Neural crest cell (in vitro differentiated cells): Measurements from ENCODE around the gene PRKN. TPM values are rescaled to one million over a fixed set of nuclear protein-coding genes. Genes with fewer than 3 reads are reported as not detected.
A peak's percentile ranks its signal among the peaks of the same experiment; 100 is the strongest.

Source experiments
- DNase-seq: peaks from one replicate; pipeline ENCODE4 v3.0.0; 2021; ENCODE audit warnings: low read depth, mixed read lengths, low spot score
- H3K27ac Mint-ChIP-seq: one replicate; pipeline ENCODE4 v1.8.0; 2021; ENCODE audit warnings: mild to moderate bottlenecking, mixed read lengths; ENCODE audit not compliant: unreplicated experiment
- H3K27me3 Mint-ChIP-seq: 2 replicates; pipeline ENCODE4 v1.8.0; 2021; ENCODE audit warnings: low read depth, mild to moderate bottlenecking, mixed read lengths
- H3K36me3 Mint-ChIP-seq: 2 replicates; pipeline ENCODE4 v1.8.0; 2021; ENCODE audit warnings: low read depth, mild to moderate bottlenecking, mixed read lengths
- H3K4me1 Mint-ChIP-seq: 2 replicates; pipeline ENCODE4 v1.8.0; 2021; ENCODE audit warnings: mixed read lengths
- H3K4me3 Mint-ChIP-seq: one replicate; pipeline ENCODE4 v1.8.0; 2021; ENCODE audit warnings: mild to moderate bottlenecking, mixed read lengths
- H3K9me3 Mint-ChIP-seq: 2 replicates; pipeline ENCODE4 v1.8.0; 2021; ENCODE audit warnings: mixed read lengths
- CTCF ChIP-seq: fragments of 200-600 bp; sonication (generic); conservative IDR thresholded peaks from 2 replicates; pipeline ENCODE4 v1.5.0; 2021; ENCODE audit warnings: antibody characterized with exemption, mild to moderate bottlenecking
- total RNA-seq: library from RNA; stranded (reverse); gene quantifications from 2 replicates; pipeline ENCODE4 v1.2.1, GENCODE V29; 2021

The PRKN gene
- total RNA-seq, 1 donor from 2014 or later: 3.2 TPM

- H3K4me1 Mint-ChIP-seq: no peaks in the 10 kb centered on the region
- peaks cover 15% of the 10 kb centered on the region for H3K9me3 Mint-ChIP-seq
- peak overlapping the region; percentile 24 for H3K27ac Mint-ChIP-seq
- peaks cover 3% of the 10 kb centered on the region for H3K36me3 Mint-ChIP-seq
- no peaks in the 10 kb centered on the region for H3K27me3 Mint-ChIP-seq
- no peak for TF ChIP-seq CTCF
- DNase-seq: no peak
- no peak overlapping the region for H3K4me3 Mint-ChIP-seq
Measured at GRCh38 chr6:162627825-162628224, 99.7 kb downstream of the PRKN start.

GRCh38 chr6:162627362-162627761 lies 100.2 kb downstream of the PRKN start:
- Mint-ChIP-seq H3K4me1 (no peaks in the 10 kb centered on the region), H3K9me3 (peaks cover 15% of the 10 kb centered on the region), H3K27me3 (no peaks in the 10 kb centered on the region), H3K27ac (no peak overlapping the region), H3K4me3 (no peak overlapping the region), H3K36me3 (peaks cover 3% of the 10 kb centered on the region)
- no peak for TF ChIP-seq CTCF
- DNase-seq: no peak

- DNase-seq: no peak
- Mint-ChIP-seq H3K9me3 (peaks cover 11% of the 10 kb centered on the region), H3K4me3 (no peak overlapping the region), H3K4me1 (no peaks in the 10 kb centered on the region), H3K36me3 (peaks cover 3% of the 10 kb centered on the region), H3K27me3 (no peaks in the 10 kb centered on the region), H3K27ac (no peak overlapping the region)
- no peak for TF ChIP-seq CTCF
Measured at GRCh38 chr6:162626869-162627268, 100.7 kb downstream of the PRKN start.

GRCh38 chr6:162625846-162626540 lies 101.6 kb downstream of the PRKN start:
- TF ChIP-seq CTCF: no peak
- Mint-ChIP-seq H3K27ac (no peak overlapping the region), H3K4me1 (peaks cover 4% of the 10 kb centered on the region), H3K27me3 (no peaks in the 10 kb centered on the region), H3K4me3 (no peak overlapping the region), H3K9me3 (peaks cover 9% of the 10 kb centered on the region), H3K36me3 (peaks cover 3% of the 10 kb centered on the region)
- no peak for DNase-seq

- peaks cover 4% of the 10 kb centered on the region for H3K4me1 Mint-ChIP-seq
- no peak for TF ChIP-seq CTCF
- no peak for DNase-seq
- H3K4me3 Mint-ChIP-seq: no peak overlapping the region
- H3K9me3 Mint-ChIP-seq: peaks cover 6% of the 10 kb centered on the region
- no peaks in the 10 kb centered on the region for H3K27me3 Mint-ChIP-seq
- no peaks in the 10 kb centered on the region for H3K36me3 Mint-ChIP-seq
- no peak overlapping the region for H3K27ac Mint-ChIP-seq
Measured at GRCh38 chr6:162622572-162622971, 105.0 kb downstream of the PRKN start.
